WTC11 (cell line): Measurements from ENCODE around the gene ZNF521. TPM values are rescaled to one million over a fixed set of nuclear protein-coding genes. Genes with fewer than 3 reads are reported as not detected.

Experiments
- ATAC-seq: fragments of 200-7000 bp; cut with Tn5 transposase; 2 replicates; pipeline ENCODE4 v1.10.0; 2021; ENCODE audit warnings: mild to moderate bottlenecking, moderate library complexity
- CTCF ChIA-PET: fragments of 300-600 bp; sonication (Branson Sonifier 250); formaldehyde crosslinking; loops from one replicate; lab custom pipeline; 2021; ENCODE audit warnings: antibody characterized with exemption; lab: Charles Lee
- POLR2A ChIA-PET: fragments of 350-600 bp; sonication (Branson Sonifier 250); formaldehyde crosslinking; loops from one replicate; lab custom pipeline; 2021; ENCODE audit warnings: antibody characterized with exemption; lab: Charles Lee
- DNase-seq: peaks from one replicate; pipeline ENCODE4 v3.0.0; 2021; ENCODE audit warnings: low spot score
- H3K27ac Mint-ChIP-seq: 2 replicates; pipeline ENCODE4 v1.8.0; 2021; ENCODE audit warnings: mixed read lengths
- H3K27me3 Mint-ChIP-seq: 2 replicates; pipeline ENCODE4 v1.8.0; 2021; ENCODE audit warnings: low read depth, mild to moderate bottlenecking, moderate library complexity, mixed read lengths
- H3K36me3 Mint-ChIP-seq: 2 replicates; pipeline ENCODE4 v1.8.0; 2021; ENCODE audit warnings: mixed read lengths
- H3K4me1 Mint-ChIP-seq: 2 replicates; pipeline ENCODE4 v1.8.0; 2022; ENCODE audit warnings: mixed read lengths
- H3K4me3 Mint-ChIP-seq: 2 replicates; pipeline ENCODE4 v1.8.0; 2021; ENCODE audit warnings: mild to moderate bottlenecking, moderate library complexity, mixed read lengths
- H3K9me3 Mint-ChIP-seq: 2 replicates; pipeline ENCODE4 v1.8.0; 2021; ENCODE audit warnings: mixed read lengths
- AFF4 ChIP-seq: sonication (generic); formaldehyde crosslinking; IDR thresholded peaks from 2 replicates; pipeline ENCODE4 v1.8.1; 2023; ENCODE audit warnings: mild to moderate bottlenecking, missing genetic modification reagents, borderline replicate concordance
- CBFB ChIP-seq: sonication (generic); formaldehyde crosslinking; IDR thresholded peaks from 2 replicates; pipeline ENCODE4 v1.8.1; 2022; ENCODE audit warnings: mild to moderate bottlenecking, low read depth, missing genetic modification reagents
- CREB1 ChIP-seq: sonication (generic); formaldehyde crosslinking; IDR thresholded peaks from 2 replicates; pipeline ENCODE4 v1.8.0; 2023; ENCODE audit warnings: mild to moderate bottlenecking, missing genetic modification reagents
- CREM ChIP-seq: sonication (generic); formaldehyde crosslinking; IDR thresholded peaks from 2 replicates; pipeline ENCODE4 v1.8.1; 2022; ENCODE audit warnings: mild to moderate bottlenecking, missing genetic modification reagents, moderate library complexity
- EMX1 ChIP-seq: fragments of 250-450 bp; sonication (Bioruptor Pico); IDR thresholded peaks from 2 replicates; pipeline ENCODE4 v1.8.0; 2021; ENCODE audit warnings: mild to moderate bottlenecking
- HMGA2 ChIP-seq: fragments of 250-450 bp; sonication (Bioruptor Pico); IDR thresholded peaks from 2 replicates; pipeline ENCODE4 v1.4.0; 2021; ENCODE audit warnings: mild to moderate bottlenecking, moderate library complexity
- HMGXB4 ChIP-seq: sonication (generic); formaldehyde crosslinking; IDR thresholded peaks from 2 replicates; pipeline ENCODE4 v1.8.1; 2023; ENCODE audit warnings: mild to moderate bottlenecking, moderate library complexity, missing genetic modification reagents
- IRF2 ChIP-seq: sonication (generic); formaldehyde crosslinking; IDR thresholded peaks from 2 replicates; pipeline ENCODE4 v1.8.0; 2022; ENCODE audit warnings: low read depth, missing genetic modification reagents, borderline replicate concordance
- JUN ChIP-seq: sonication (generic); formaldehyde crosslinking; IDR thresholded peaks from 2 replicates; pipeline ENCODE4 v1.8.0; 2023; ENCODE audit warnings: mild to moderate bottlenecking, missing genetic modification reagents
- MLX ChIP-seq: sonication (generic); formaldehyde crosslinking; IDR thresholded peaks from 2 replicates; pipeline ENCODE4 v1.8.1; 2023; ENCODE audit warnings: mild to moderate bottlenecking, missing genetic modification reagents, moderate library complexity
- MYBL2 ChIP-seq: sonication (generic); formaldehyde crosslinking; IDR thresholded peaks from 2 replicates; pipeline ENCODE4 v1.8.1; 2023; ENCODE audit warnings: mild to moderate bottlenecking, moderate library complexity, missing genetic modification reagents
- NFE2L1 ChIP-seq: sonication (generic); formaldehyde crosslinking; IDR thresholded peaks from 2 replicates; pipeline ENCODE4 v1.8.1; 2023; ENCODE audit warnings: missing genetic modification reagents
- USF1 ChIP-seq: sonication (generic); formaldehyde crosslinking; IDR thresholded peaks from 2 replicates; pipeline ENCODE4 v1.8.0; 2022; ENCODE audit warnings: mild to moderate bottlenecking, missing genetic modification reagents
- USF2 ChIP-seq: sonication (generic); formaldehyde crosslinking; IDR thresholded peaks from 2 replicates; pipeline ENCODE4 v1.8.1; 2023; ENCODE audit warnings: mild to moderate bottlenecking, missing genetic modification reagents, moderate library complexity
- ZMAT4 ChIP-seq: fragments of 250-450 bp; sonication (Bioruptor Pico); IDR thresholded peaks from 2 replicates; pipeline ENCODE4 v1.9.0; 2021; ENCODE audit warnings: mild to moderate bottlenecking
- ZNF219 ChIP-seq: sonication (generic); formaldehyde crosslinking; IDR thresholded peaks from 2 replicates; pipeline ENCODE4 v1.8.0; 2023; ENCODE audit warnings: missing genetic modification reagents, mild to moderate bottlenecking, borderline replicate concordance
- ZNF263 ChIP-seq: sonication (generic); formaldehyde crosslinking; IDR thresholded peaks from 2 replicates; pipeline ENCODE4 v1.8.1; 2022; ENCODE audit warnings: low read depth, mild to moderate bottlenecking, moderate library complexity, missing genetic modification reagents
- ZNF281 ChIP-seq: sonication (generic); formaldehyde crosslinking; IDR thresholded peaks from 2 replicates; pipeline ENCODE4 v1.8.0; 2023; ENCODE audit warnings: mild to moderate bottlenecking, missing genetic modification reagents
- ZNF423 ChIP-seq: fragments of 250-450 bp; sonication (Bioruptor Pico); IDR thresholded peaks from 2 replicates; pipeline ENCODE4 v2.1.2; 2022; ENCODE audit warnings: mild to moderate bottlenecking, moderate library complexity
- ZNF532 ChIP-seq: fragments of 250-450 bp; sonication (Bioruptor Pico); IDR thresholded peaks from 2 replicates; pipeline ENCODE4 v1.9.0; 2021; ENCODE audit warnings: mild to moderate bottlenecking, borderline replicate concordance
- total RNA-seq: library from RNA; stranded (reverse); gene quantifications from 3 replicates; pipeline ENCODE4 v1.2.3, GENCODE V29; 2021

The ZNF521 gene
- total RNA-seq, 1 experiment from 2014 or later, result 15.3 TPM

- Mint-ChIP-seq H3K4me1 (peaks cover 17% of the 10 kb centered on the region), H3K4me3 (no peak overlapping the region)
- no peak for DNase-seq
- TF ChIP-seq ZNF532 (CRISPR knock-in tag), result no peak
- TF ChIP-seq USF1, result no peak
- no peak for TF ChIP-seq NFE2L1 (CRISPR knock-in tag)
- no peak for TF ChIP-seq CBFB (CRISPR knock-in tag)
- no peak for TF ChIP-seq EMX1 (CRISPR knock-in tag)
- no peak for TF ChIP-seq ZNF263 (CRISPR knock-in tag)
- TF ChIP-seq MYBL2, result no peak
- TF ChIP-seq ZNF423 (CRISPR knock-in tag), result no peak
- TF ChIP-seq ZNF281 (CRISPR knock-in tag), result no peak
- TF ChIP-seq ZNF219 (CRISPR knock-in tag), result no peak
- no peak for TF ChIP-seq CREM
- no peak for TF ChIP-seq CREB1
- no peak for TF ChIP-seq HMGA2 (CRISPR knock-in tag)
- no peak for TF ChIP-seq ZMAT4 (CRISPR knock-in tag)
- TF ChIP-seq, all 79 proteins: peak for 0
- ChIA-PET CTCF (no interaction called here), POLR2A (no interaction called here)
- Mint-ChIP-seq H3K36me3 (no peaks in the 10 kb centered on the region), H3K27ac (no peak overlapping the region), H3K27me3 (no peaks in the 10 kb centered on the region), H3K9me3 (no peaks in the 10 kb centered on the region)
- no peak for ATAC-seq
These were observed 211.6 kb downstream of the ZNF521 start for GRCh38 chr18:25140124-25140961.

- Mint-ChIP-seq H3K36me3 (no peaks in the 10 kb centered on the region), H3K27me3 (no peaks in the 10 kb centered on the region), H3K4me3 (no peak overlapping the region), H3K9me3 (no peaks in the 10 kb centered on the region), H3K27ac (no peak overlapping the region), H3K4me1 (peaks cover 34% of the 10 kb centered on the region)
- ChIA-PET POLR2A (no interaction called here), CTCF (no interaction called here)
- no peak for ATAC-seq
- no peak for DNase-seq
- TF ChIP-seq NFE2L1 (CRISPR knock-in tag) (no peak), CBFB (CRISPR knock-in tag) (no peak), USF2 (CRISPR knock-in tag) (no peak), MLX (no peak), JUN (no peak), HMGXB4 (CRISPR knock-in tag) (no peak), IRF2 (no peak), AFF4 (CRISPR knock-in tag) (no peak)
These were observed 214.8 kb downstream of the ZNF521 start for GRCh38 chr18:25137197-25137472.
